ENCODE measurements around the gene PRDX4.

The PRDX4 gene

DNA sequence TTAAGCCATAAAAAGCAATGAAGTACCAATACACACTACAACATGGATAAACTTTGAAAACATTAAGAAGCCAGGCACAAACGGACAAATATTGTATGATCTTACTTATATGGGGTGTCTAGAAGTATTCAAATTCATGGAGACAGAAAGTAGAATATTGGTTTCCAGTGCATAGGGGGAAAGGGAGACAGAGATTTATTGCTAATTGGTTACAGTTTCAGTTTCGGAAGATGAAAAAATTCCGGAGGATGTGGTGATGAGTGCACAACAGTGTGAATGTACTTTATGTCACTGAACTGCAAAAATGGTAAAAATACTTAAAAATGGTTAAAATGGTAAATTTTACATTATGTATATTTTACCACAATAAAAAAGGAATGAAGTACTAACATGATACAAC, 5.1 kb upstream of the PRDX4 start:
- CTCF ChIA-PET = no interaction called here
- no peaks in the 10 kb centered on the region for H3K36me3 ChIP-seq (ENCODE audit: control insufficient read depth in 2 of 2, insufficient read depth in 1 of 2, low read length in 2 of 2)
- H3K9me3 ChIP-seq (ENCODE audit: control insufficient read depth, insufficient read depth, low read depth, low read length) = no peaks in the 10 kb centered on the region
- no peak overlapping the region for H3K4me3 ChIP-seq (ENCODE audit: low read depth, low read length)
- POLR2A ChIA-PET = no interaction called here
- no peaks in the 10 kb centered on the region for H3K4me1 ChIP-seq (ENCODE audit: control insufficient read depth, insufficient read depth, low read length)
- TF ChIP-seq ZNF792 (tag by site-specific recombination; IDR thresholded peaks at IDR 0.05) (no peak), ZNF146 (tag by site-specific recombination; IDR thresholded peaks at IDR 0.05) (peak; percentile 84), ZNF423 (tag by site-specific recombination; IDR thresholded peaks at IDR 0.05) (no peak)
- no peak overlapping the region for H3K27ac ChIP-seq (ENCODE audit: extremely low read depth, low read depth, low read length)

DNA sequence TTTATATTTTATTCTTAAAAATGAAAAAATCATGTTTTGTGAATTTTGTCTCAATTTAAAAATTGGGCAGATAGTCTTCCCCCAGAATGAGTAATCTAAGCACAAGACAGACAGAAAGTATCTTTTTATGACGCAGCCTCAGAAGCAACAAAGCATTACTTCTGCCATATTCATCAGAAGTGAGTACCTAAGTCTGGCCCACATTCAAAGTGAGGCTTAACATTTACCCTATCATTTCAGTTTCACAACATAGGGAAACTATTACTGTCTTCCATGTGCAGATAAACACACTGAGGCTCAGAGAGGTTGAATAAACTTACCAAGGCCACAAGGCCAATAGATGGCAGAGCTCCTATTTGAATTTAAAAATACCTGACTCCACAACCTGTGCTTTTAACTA, 4.4 kb upstream of the PRDX4 start:
- no peak overlapping the region for H3K4me3 ChIP-seq (ENCODE audit: low read depth, low read length)
- CTCF ChIA-PET = no interaction called here
- H3K9me3 ChIP-seq (ENCODE audit: control insufficient read depth, insufficient read depth, low read depth, low read length) = no peaks in the 10 kb centered on the region
- POLR2A ChIA-PET = no interaction called here
- no peaks in the 10 kb centered on the region for H3K36me3 ChIP-seq (ENCODE audit: control insufficient read depth in 2 of 2, insufficient read depth in 1 of 2, low read length in 2 of 2)
- no peak for TF ChIP-seq ZNF132 (tag by site-specific recombination; IDR thresholded peaks at IDR 0.05; ENCODE audit: borderline replicate concordance)
- no peak for TF ChIP-seq ZNF776 (tag by site-specific recombination; IDR thresholded peaks at IDR 0.05; ENCODE audit: borderline replicate concordance)
- no peak for TF ChIP-seq ZNF426 (tag by site-specific recombination; IDR thresholded peaks at IDR 0.05)
- TF ChIP-seq, protein P1, sequence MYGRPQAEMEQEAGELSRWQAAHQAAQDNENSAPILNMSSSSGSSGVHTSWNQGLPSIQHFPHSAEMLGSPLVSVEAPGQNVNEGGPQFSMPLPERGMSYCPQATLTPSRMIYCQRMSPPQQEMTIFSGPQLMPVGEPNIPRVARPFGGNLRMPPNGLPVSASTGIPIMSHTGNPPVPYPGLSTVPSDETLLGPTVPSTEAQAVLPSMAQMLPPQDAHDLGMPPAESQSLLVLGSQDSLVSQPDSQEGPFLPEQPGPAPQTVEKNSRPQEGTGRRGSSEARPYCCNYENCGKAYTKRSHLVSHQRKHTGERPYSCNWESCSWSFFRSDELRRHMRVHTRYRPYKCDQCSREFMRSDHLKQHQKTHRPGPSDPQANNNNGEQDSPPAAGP (tag by site-specific recombination; IDR thresholded peaks at IDR 0.05) = no peak
- TF ChIP-seq ZNF664 (tag by site-specific recombination; IDR thresholded peaks at IDR 0.05) = no peak
- no peak for TF ChIP-seq ZNF747 (tag by site-specific recombination; IDR thresholded peaks at IDR 0.05)
- TF ChIP-seq, protein P2, sequence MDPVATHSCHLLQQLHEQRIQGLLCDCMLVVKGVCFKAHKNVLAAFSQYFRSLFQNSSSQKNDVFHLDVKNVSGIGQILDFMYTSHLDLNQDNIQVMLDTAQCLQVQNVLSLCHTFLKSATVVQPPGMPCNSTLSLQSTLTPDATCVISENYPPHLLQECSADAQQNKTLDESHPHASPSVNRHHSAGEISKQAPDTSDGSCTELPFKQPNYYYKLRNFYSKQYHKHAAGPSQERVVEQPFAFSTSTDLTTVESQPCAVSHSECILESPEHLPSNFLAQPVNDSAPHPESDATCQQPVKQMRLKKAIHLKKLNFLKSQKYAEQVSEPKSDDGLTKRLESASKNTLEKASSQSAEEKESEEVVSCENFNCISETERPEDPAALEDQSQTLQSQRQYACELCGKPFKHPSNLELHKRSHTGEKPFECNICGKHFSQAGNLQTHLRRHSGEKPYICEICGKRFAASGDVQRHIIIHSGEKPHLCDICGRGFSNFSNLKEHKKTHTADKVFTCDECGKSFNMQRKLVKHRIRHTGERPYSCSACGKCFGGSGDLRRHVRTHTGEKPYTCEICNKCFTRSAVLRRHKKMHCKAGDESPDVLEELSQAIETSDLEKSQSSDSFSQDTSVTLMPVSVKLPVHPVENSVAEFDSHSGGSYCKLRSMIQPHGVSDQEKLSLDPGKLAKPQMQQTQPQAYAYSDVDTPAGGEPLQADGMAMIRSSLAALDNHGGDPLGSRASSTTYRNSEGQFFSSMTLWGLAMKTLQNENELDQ (tag by site-specific recombination; IDR thresholded peaks at IDR 0.05; ENCODE audit: low read depth) = no peak
- TF ChIP-seq BCL11A (tag by site-specific recombination; IDR thresholded peaks at IDR 0.05; ENCODE audit: low read depth) = no peak
- TF ChIP-seq ZNF76 (tag by site-specific recombination; IDR thresholded peaks at IDR 0.05; ENCODE audit: borderline replicate concordance, low read depth) = no peak
- no peak for TF ChIP-seq ZNF398 (tag by site-specific recombination; IDR thresholded peaks at IDR 0.05)
- TF ChIP-seq ZNF146 (tag by site-specific recombination; IDR thresholded peaks at IDR 0.05) = no peak
- no peak for TF ChIP-seq ZBTB6 (tag by site-specific recombination; IDR thresholded peaks at IDR 0.05)
- TF ChIP-seq ZNF157 (tag by site-specific recombination; IDR thresholded peaks at IDR 0.05) = no peak
- no peak for TF ChIP-seq OVOL3 (tag by site-specific recombination; IDR thresholded peaks at IDR 0.05)
- TF ChIP-seq KLF10 (tag by site-specific recombination; IDR thresholded peaks at IDR 0.05) = no peak
- no peak for TF ChIP-seq ZNF221 (tag by site-specific recombination; IDR thresholded peaks at IDR 0.05; ENCODE audit: borderline replicate concordance)
- TF ChIP-seq ZNF274 (IDR thresholded peaks at IDR 0.05; ENCODE audit: low read length) = no peak
- TF ChIP-seq ZNF274 (tag by site-specific recombination; IDR thresholded peaks at IDR 0.05; ENCODE audit: borderline replicate concordance) = no peak
- no peak overlapping the region for H3K27ac ChIP-seq (ENCODE audit: extremely low read depth, low read depth, low read length)
- H3K4me1 ChIP-seq (ENCODE audit: control insufficient read depth, insufficient read depth, low read length) = no peaks in the 10 kb centered on the region

Measured in HEK293 (cell line).